HG02798 (cell line): Measurements from ENCODE around the gene FAXC.
A peak's percentile ranks its signal among the peaks of the same experiment; 100 is the strongest.
"Not testable (repeated sequence)": the region's sequence is repeated elsewhere in the genome, so short reads cannot be mapped to it uniquely, and the experiment has no call there.

Experiments used
- ATAC-seq: cut with Tn5 transposase; IDR thresholded peaks from one replicate; pipeline ENCODE4 v1.9.1; 2021; ENCODE audit warnings: mild to moderate bottlenecking; ENCODE audit not compliant: unreplicated experiment, poor library complexity

The FAXC gene

GRCh38 chr6:99344289-99344688 lies 5.2 kb downstream of the FAXC start:
- ATAC-seq = no peak

GRCh38 chr6:99341862-99342455 lies 7.5 kb downstream of the FAXC start:
- ATAC-seq = peak; percentile 65

GRCh38 chr6:99338188-99338587 lies 11.3 kb downstream of the FAXC start:
- no peak for ATAC-seq

- not testable (repeated sequence) for ATAC-seq
Observed at GRCh38 chr6:99335298-99335697, 14.2 kb downstream of the FAXC start.

- peak; percentile 33 for ATAC-seq
Observed at GRCh38 chr6:99334526-99335127, 14.8 kb downstream of the FAXC start.

- ATAC-seq = peak; percentile 92
Observed at GRCh38 chr6:99333068-99333467, 16.4 kb downstream of the FAXC start.

- no peak for ATAC-seq
Observed at GRCh38 chr6:99331531-99331930, 17.9 kb downstream of the FAXC start.

- peak; percentile 73 for ATAC-seq
Observed at GRCh38 chr6:99330159-99330558, 19.3 kb downstream of the FAXC start.

GRCh38 chr6:99324996-99325395 lies 24.5 kb downstream of the FAXC start:
- ATAC-seq = no peak

- no peak for ATAC-seq
Observed at GRCh38 chr6:99318566-99318965, 30.9 kb downstream of the FAXC start.

GRCh38 chr6:99312354-99312753 lies 37.1 kb downstream of the FAXC start:
- no peak for ATAC-seq

- ATAC-seq = no peak
Observed at GRCh38 chr6:99310553-99310952, 38.9 kb downstream of the FAXC start.

- ATAC-seq = no peak
Observed at GRCh38 chr6:99309557-99309956, 39.9 kb downstream of the FAXC start.

GRCh38 chr6:99308788-99309187 lies 40.7 kb downstream of the FAXC start:
- no peak for ATAC-seq

GRCh38 chr6:99307295-99307907 lies 42.1 kb downstream of the FAXC start:
- no peak for ATAC-seq

- ATAC-seq = no peak
Observed at GRCh38 chr6:99306341-99306740, 43.1 kb downstream of the FAXC start.

- peak; percentile 49 for ATAC-seq
Observed at GRCh38 chr6:99305021-99305554, 44.4 kb downstream of the FAXC start.

- no peak for ATAC-seq
Observed at GRCh38 chr6:99297415-99297814, 52.1 kb downstream of the FAXC start.

GRCh38 chr6:99297006-99297405 lies 52.5 kb downstream of the FAXC start:
- ATAC-seq = no peak

- no peak for ATAC-seq
Observed at GRCh38 chr6:99296261-99296660, 53.2 kb downstream of the FAXC start.

- ATAC-seq = no peak
Observed at GRCh38 chr6:99295276-99295675, 54.2 kb downstream of the FAXC start.

GRCh38 chr6:99294786-99295185 lies 54.7 kb downstream of the FAXC start:
- ATAC-seq = no peak
